ENCODE results near the gene GNG2. TPM values are rescaled to one million over a fixed set of nuclear protein-coding genes. Genes with fewer than 3 reads are reported as not detected.

The GNG2 gene
- total RNA-seq, 4 donors from 2014 or later: 3.9 to 10.7 (median 7.3) TPM

GRCh38 chr14:51862176-51862796 is 1.9 kb downstream of the GNG2 start:
- no peaks in the 10 kb centered on the region for H3K9me3 ChIP-seq
- no peak for DNase-seq
- H3K27ac ChIP-seq: no peak overlapping the region
- no peaks in the 10 kb centered on the region for H3K36me3 ChIP-seq
- H3K27me3 ChIP-seq: no peaks in the 10 kb centered on the region
- no peak overlapping the region for H3K4me3 ChIP-seq (replicated peaks in 1 of 3)
- peaks cover 0 to 10% of the 10 kb centered on the region in 2 donors for H3K4me1 ChIP-seq
- intact Hi-C loops (cut with DNase I): no loop called here
- TF ChIP-seq CTCF (IDR thresholded peaks at IDR 0.05): no peak
- TF ChIP-seq POLR2A (IDR thresholded peaks at IDR 0.05): no peak
- WGBS, 2 donors: 50 to 54% methylated on average over 5 of the region's 5 CpGs

- no peak overlapping the region for H3K4me3 ChIP-seq (replicated peaks in 1 of 3)
- no peak for DNase-seq
- H3K36me3 ChIP-seq: no peaks in the 10 kb centered on the region
- H3K9me3 ChIP-seq: no peaks in the 10 kb centered on the region
- intact Hi-C loops (cut with DNase I): no loop called here
- peaks cover 0 to 10% of the 10 kb centered on the region in 2 donors for H3K4me1 ChIP-seq
- H3K27me3 ChIP-seq: no peaks in the 10 kb centered on the region
- H3K27ac ChIP-seq: no peak overlapping the region
- no peak for TF ChIP-seq CTCF (IDR thresholded peaks at IDR 0.05)
- TF ChIP-seq POLR2A (IDR thresholded peaks at IDR 0.05): no peak
- 84 to 86% methylated on average over 1 of the region's 1 CpG for WGBS, 2 donors
Observed at GRCh38 chr14:51862860-51863259, 2.4 kb downstream of the GNG2 start.

GRCh38 chr14:51865953-51866747 is 5.7 kb downstream of the GNG2 start:
- Histone ChIP-seq H3K4me3 (replicated peaks in 1 of 3) (no peak overlapping the region), H3K4me1 (no peaks in the 10 kb centered on the region), H3K9me3 (no peaks in the 10 kb centered on the region), H3K36me3 (no peaks in the 10 kb centered on the region), H3K27me3 (no peaks in the 10 kb centered on the region), H3K27ac (no peak overlapping the region)
- 56 to 57% methylated on average over 5 of the region's 5 CpGs for WGBS, 2 donors
- intact Hi-C loops (cut with DNase I): no loop called here
- TF ChIP-seq CTCF (IDR thresholded peaks at IDR 0.05): no peak
- TF ChIP-seq POLR2A (IDR thresholded peaks at IDR 0.05): no peak
- no peak for DNase-seq

GRCh38 chr14:51867741-51868140 is 7.3 kb downstream of the GNG2 start:
- DNase-seq: no peak
- 92 to 97% methylated on average over 2 of the region's 2 CpGs for WGBS, 2 donors
- intact Hi-C loops (cut with DNase I): no loop called here
- Histone ChIP-seq H3K27me3 (no peaks in the 10 kb centered on the region), H3K4me3 (replicated peaks in 1 of 3) (no peak overlapping the region), H3K36me3 (no peaks in the 10 kb centered on the region), H3K9me3 (no peaks in the 10 kb centered on the region), H3K4me1 (no peaks in the 10 kb centered on the region), H3K27ac (no peak overlapping the region)
- no peak for TF ChIP-seq CTCF (IDR thresholded peaks at IDR 0.05)
- TF ChIP-seq POLR2A (IDR thresholded peaks at IDR 0.05): no peak

- Histone ChIP-seq H3K36me3 (no peaks in the 10 kb centered on the region), H3K9me3 (no peaks in the 10 kb centered on the region), H3K4me3 (replicated peaks in 1 of 3) (no peak overlapping the region), H3K4me1 (no peaks in the 10 kb centered on the region), H3K27me3 (no peaks in the 10 kb centered on the region), H3K27ac (no peak overlapping the region)
- TF ChIP-seq CTCF (IDR thresholded peaks at IDR 0.05) (no peak), POLR2A (IDR thresholded peaks at IDR 0.05) (no peak)
- intact Hi-C loops (cut with DNase I): no loop called here
- 89 to 100% methylated on average over 2 of the region's 2 CpGs for WGBS, 2 donors
- DNase-seq: no peak
Observed at GRCh38 chr14:51868405-51868804, 8.0 kb downstream of the GNG2 start.

Measured in thyroid gland (tissue), 4 donors.